Lower leg skin (tissue), 3 donors: ENCODE results near the gene AHCY.

Experiments used
- CTCF ChIP-seq, 3 donors: fragments of 450-650 bp; IDR thresholded peaks; one replicate each; pipeline ENCODE4 v1.5.1; 2016; ENCODE audit warnings: antibody characterized with exemption in 3 of 3, mild to moderate bottlenecking in 3 of 3, moderate library complexity in 2 of 3
- POLR2A ChIP-seq, 2 donors: fragments of 450-650 bp; IDR thresholded peaks; one replicate each; pipeline ENCODE4 v1.6.1; 2016 to 2017; ENCODE audit warnings: antibody characterized with exemption in 2 of 2, mild to moderate bottlenecking in 1 of 2, moderate library complexity in 1 of 2

DNA sequence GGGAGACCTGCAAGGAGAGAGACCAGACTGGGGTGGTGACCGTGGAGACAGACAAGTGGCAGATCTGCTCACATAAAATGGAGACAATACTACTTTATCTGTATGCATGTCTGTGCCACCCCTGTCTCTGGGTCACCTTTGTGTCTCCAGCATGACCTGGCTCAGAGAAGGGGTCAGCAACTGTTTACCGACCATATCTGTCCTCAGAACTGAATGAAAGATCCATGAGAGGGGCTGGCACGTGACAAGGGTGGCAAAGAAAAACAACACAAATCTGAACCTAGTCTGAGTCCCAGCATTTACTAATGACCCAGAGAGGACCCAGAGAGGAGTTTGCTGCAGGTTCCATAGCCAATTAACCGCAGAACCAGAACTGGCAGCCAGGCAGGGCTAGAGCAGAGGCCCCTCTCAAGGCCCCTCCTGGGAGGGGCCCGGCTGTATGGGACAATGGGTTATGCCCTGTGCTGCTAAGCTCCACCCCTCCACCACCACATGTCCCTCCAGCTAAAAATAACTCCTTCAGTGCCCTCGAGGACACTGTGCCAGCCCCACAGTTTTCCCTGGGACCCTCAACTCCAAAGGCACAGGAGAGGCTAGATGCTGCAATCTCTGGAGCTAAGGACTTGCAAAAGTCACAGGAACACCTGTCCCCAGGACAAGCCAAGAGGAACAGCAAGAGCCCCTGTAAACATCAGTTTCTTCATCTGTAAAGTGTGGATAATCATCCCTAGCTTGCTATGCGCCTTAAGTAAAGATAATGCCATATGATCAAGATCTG is 2.2 kb downstream of the AHCY start:
- TF ChIP-seq CTCF (IDR thresholded peaks at IDR 0.05): no peak
- no peak for TF ChIP-seq POLR2A (IDR thresholded peaks at IDR 0.05)
